ENCODE data around the gene CPSF7. TPM values are rescaled to one million over a fixed set of nuclear protein-coding genes. Genes with fewer than 3 reads are reported as not detected.
A peak's percentile ranks its signal among the peaks of the same experiment; 100 is the strongest.

CPSF7 gene
- total RNA-seq, 1 experiment from 2014 or later = 96.1 TPM

DNA sequence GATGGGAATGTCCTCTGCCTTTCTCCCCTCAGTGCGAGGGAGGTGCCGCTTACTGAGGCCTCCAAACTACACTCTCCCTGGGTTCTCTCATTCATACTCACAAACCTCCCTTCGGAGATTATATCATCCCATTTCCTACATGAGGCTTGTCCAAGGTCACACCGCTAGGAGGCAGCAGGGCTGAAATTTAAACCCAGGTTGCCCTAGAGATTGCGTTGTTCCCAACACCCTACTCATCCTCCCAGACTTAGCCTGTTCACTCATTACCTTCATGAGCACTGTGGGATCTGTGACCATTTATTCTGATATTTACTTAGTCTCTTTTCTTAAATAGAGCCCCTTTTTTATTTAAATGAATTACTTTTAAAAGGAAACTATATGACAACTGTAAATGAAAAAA is 31.2 kb upstream of the CPSF7 start:
- BruUV-seq (replicated peaks) = no TSS peak
- TF ChIP-seq, protein P1, sequence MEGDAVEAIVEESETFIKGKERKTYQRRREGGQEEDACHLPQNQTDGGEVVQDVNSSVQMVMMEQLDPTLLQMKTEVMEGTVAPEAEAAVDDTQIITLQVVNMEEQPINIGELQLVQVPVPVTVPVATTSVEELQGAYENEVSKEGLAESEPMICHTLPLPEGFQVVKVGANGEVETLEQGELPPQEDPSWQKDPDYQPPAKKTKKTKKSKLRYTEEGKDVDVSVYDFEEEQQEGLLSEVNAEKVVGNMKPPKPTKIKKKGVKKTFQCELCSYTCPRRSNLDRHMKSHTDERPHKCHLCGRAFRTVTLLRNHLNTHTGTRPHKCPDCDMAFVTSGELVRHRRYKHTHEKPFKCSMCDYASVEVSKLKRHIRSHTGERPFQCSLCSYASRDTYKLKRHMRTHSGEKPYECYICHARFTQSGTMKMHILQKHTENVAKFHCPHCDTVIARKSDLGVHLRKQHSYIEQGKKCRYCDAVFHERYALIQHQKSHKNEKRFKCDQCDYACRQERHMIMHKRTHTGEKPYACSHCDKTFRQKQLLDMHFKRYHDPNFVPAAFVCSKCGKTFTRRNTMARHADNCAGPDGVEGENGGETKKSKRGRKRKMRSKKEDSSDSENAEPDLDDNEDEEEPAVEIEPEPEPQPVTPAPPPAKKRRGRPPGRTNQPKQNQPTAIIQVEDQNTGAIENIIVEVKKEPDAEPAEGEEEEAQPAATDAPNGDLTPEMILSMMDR (IDR thresholded peaks at IDR 0.05) = no peak
- TF ChIP-seq, protein P2, sequence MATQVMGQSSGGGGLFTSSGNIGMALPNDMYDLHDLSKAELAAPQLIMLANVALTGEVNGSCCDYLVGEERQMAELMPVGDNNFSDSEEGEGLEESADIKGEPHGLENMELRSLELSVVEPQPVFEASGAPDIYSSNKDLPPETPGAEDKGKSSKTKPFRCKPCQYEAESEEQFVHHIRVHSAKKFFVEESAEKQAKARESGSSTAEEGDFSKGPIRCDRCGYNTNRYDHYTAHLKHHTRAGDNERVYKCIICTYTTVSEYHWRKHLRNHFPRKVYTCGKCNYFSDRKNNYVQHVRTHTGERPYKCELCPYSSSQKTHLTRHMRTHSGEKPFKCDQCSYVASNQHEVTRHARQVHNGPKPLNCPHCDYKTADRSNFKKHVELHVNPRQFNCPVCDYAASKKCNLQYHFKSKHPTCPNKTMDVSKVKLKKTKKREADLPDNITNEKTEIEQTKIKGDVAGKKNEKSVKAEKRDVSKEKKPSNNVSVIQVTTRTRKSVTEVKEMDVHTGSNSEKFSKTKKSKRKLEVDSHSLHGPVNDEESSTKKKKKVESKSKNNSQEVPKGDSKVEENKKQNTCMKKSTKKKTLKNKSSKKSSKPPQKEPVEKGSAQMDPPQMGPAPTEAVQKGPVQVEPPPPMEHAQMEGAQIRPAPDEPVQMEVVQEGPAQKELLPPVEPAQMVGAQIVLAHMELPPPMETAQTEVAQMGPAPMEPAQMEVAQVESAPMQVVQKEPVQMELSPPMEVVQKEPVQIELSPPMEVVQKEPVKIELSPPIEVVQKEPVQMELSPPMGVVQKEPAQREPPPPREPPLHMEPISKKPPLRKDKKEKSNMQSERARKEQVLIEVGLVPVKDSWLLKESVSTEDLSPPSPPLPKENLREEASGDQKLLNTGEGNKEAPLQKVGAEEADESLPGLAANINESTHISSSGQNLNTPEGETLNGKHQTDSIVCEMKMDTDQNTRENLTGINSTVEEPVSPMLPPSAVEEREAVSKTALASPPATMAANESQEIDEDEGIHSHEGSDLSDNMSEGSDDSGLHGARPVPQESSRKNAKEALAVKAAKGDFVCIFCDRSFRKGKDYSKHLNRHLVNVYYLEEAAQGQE (IDR thresholded peaks at IDR 0.05; ENCODE audit: insufficient read depth in 1 of 2, low read depth in 2 of 2, low read length in 1 of 2) = no peak
- ATAC-seq (peak; percentile 34; the same call in 1 of the 2 replicates), DNase-seq (ENCODE audit: low read depth, low spot score) (no peak)
- no peak overlapping the region for H3K4me3 ChIP-seq (ENCODE audit: low read depth in 2 of 2, low read length in 2 of 2)
- in situ Hi-C loops (cut with HindIII; ENCODE audit: low pct_unique_long_range_greater_than_20kb, low sequenced_read_pairs) (no loop called here), intact Hi-C loops (cut with micrococcal nuclease; ENCODE audit: unreplicated experiment) (no loop called here)
- no peak overlapping the region for H3K27ac ChIP-seq (ENCODE audit: low read length)
- H3K9me3 ChIP-seq (ENCODE audit: control insufficient read depth, insufficient read depth, low read depth, low read length) = no peaks in the 10 kb centered on the region
- H3K4me1 ChIP-seq (ENCODE audit: control insufficient read depth, insufficient read depth, low read length) = no peaks in the 10 kb centered on the region
- CTCF ChIA-PET = no interaction called here
- POLR2A ChIA-PET = no interaction called here
- no peaks in the 10 kb centered on the region for H3K27me3 ChIP-seq (ENCODE audit: control insufficient read depth, insufficient read depth, low read length)
- no peaks in the 10 kb centered on the region for H3K36me3 ChIP-seq (ENCODE audit: control insufficient read depth, insufficient read depth, low read length)

DNA sequence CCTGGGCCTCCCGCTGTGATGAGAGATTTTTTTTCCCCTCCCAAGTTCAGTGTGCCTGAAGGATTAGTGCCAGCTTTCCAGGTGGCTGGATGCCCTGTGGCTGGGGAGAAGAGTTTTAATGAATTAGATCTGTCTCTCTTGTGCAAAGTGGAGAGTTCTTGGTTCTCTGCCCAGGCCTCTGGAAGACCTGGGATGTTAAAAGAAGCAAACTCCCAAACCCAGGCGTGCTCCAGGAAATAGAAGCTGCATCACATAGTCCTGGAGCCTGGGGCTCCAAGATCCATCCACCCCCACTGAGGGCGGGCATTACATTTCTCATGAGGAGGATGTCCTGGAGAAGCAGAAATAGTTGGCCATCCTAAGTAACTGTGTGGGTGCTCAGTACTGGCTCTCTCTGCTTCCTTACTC is 30.7 kb upstream of the CPSF7 start:
- in situ Hi-C loops (cut with HindIII; ENCODE audit: low pct_unique_long_range_greater_than_20kb, low sequenced_read_pairs) = no loop called here
- no peaks in the 10 kb centered on the region for H3K27me3 ChIP-seq (ENCODE audit: control insufficient read depth, insufficient read depth, low read length)
- H3K27ac ChIP-seq (ENCODE audit: low read length) = no peak overlapping the region
- no peaks in the 10 kb centered on the region for H3K9me3 ChIP-seq (ENCODE audit: control insufficient read depth, insufficient read depth, low read depth, low read length)
- TF ChIP-seq SIN3A (IDR thresholded peaks at IDR 0.05; ENCODE audit: borderline replicate concordance, insufficient read depth, low read depth, low read length) (no peak), POLR2AphosphoS5 (IDR thresholded peaks at IDR 0.05; ENCODE audit: low read depth, low read length) (no peak), TCF7L2 (IDR thresholded peaks at IDR 0.05; ENCODE audit: low read depth, low read length) (no peak)
- TF ChIP-seq, protein P2 (IDR thresholded peaks at IDR 0.05; ENCODE audit: insufficient read depth in 1 of 2, low read depth in 2 of 2, low read length in 1 of 2) = no peak
- TF ChIP-seq, protein P1 (IDR thresholded peaks at IDR 0.05) = no peak
- no peaks in the 10 kb centered on the region for H3K36me3 ChIP-seq (ENCODE audit: control insufficient read depth, insufficient read depth, low read length)
- intact Hi-C loops (cut with micrococcal nuclease; ENCODE audit: unreplicated experiment) = no loop called here
- H3K4me3 ChIP-seq (ENCODE audit: low read depth in 2 of 2, low read length in 2 of 2) = no peak overlapping the region
- ChIA-PET CTCF (no interaction called here), POLR2A (no interaction called here)
- DNase-seq (ENCODE audit: low read depth, low spot score) (no peak), ATAC-seq (no peak)
- BruUV-seq (replicated peaks) = no TSS peak
- no peaks in the 10 kb centered on the region for H3K4me1 ChIP-seq (ENCODE audit: control insufficient read depth, insufficient read depth, low read length)
